Esophagus squamous epithelium (tissue), 4 donors: ENCODE measurements around the gene TMEM60.

Source experiments
- CTCF ChIP-seq, 6 experiments: fragments of 450-650 bp in 4 of 6; fragments of 200-600 bp in 2 of 6; sonication (generic) in 2 of 6; IDR thresholded peaks; one replicate each; pipeline ENCODE4 v1.5.1; 2016 to 2019; ENCODE audit warnings: antibody characterized with exemption in 6 of 6, mild to moderate bottlenecking in 4 of 6, moderate library complexity in 4 of 6
- POLR2A ChIP-seq, 4 donors: fragments of 450-650 bp; IDR thresholded peaks; one replicate each; pipeline ENCODE4 v1.6.1; 2017; ENCODE audit warnings: antibody characterized with exemption in 4 of 4, mild to moderate bottlenecking in 4 of 4, moderate library complexity in 3 of 4

- TF ChIP-seq POLR2A (IDR thresholded peaks at IDR 0.05): no peak
- TF ChIP-seq CTCF (IDR thresholded peaks at IDR 0.05): no peak
These were observed 39.7 kb upstream of the TMEM60 start for GRCh38 chr7:77837966-77838365.
